Caco-2 (cell line): ENCODE results near the gene PSIP1. TPM values are rescaled to one million over a fixed set of nuclear protein-coding genes. Genes with fewer than 3 reads are reported as not detected.

Experiments
- BruUV-seq: library from RNA; stranded (reverse); fragments of 400-500 nt; replicated peaks from 2 replicates; lab custom pipeline; 2021; lab: Mats Ljungman, UMichigan
- CTCF ChIA-PET: fragments of 300-600 bp; sonication (Branson Sonifier 250); formaldehyde crosslinking; loops from one replicate; lab custom pipeline; 2022; ENCODE audit warnings: antibody characterized with exemption; lab: Charles Lee
- POLR2A ChIA-PET: fragments of 300-600 bp; sonication (Branson Sonifier 250); formaldehyde crosslinking; loops from one replicate; lab custom pipeline; 2022; ENCODE audit warnings: antibody characterized with exemption; lab: Charles Lee
- DNase-seq, 2 experiments: peaks; one replicate each; pipeline versions ENCODE4 v3.0.0 to v3.0.0-alpha.2; 2020 to 2022
- H3K27me3 ChIP-seq: replicated peaks from 2 replicates; pipeline ENCODE4 v1.6.0; 2011; ENCODE audit warnings: low read length; ENCODE audit not compliant: control insufficient read depth, insufficient read depth
- H3K36me3 ChIP-seq: 2 replicates; pipeline ENCODE4 v1.5.1; 2011; ENCODE audit warnings: low read length; ENCODE audit not compliant: control insufficient read depth, insufficient read depth
- H3K4me1 ChIP-seq: fragments of 250-450 bp; sonication (Bioruptor Pico); 2 replicates; pipeline ENCODE4 v1.5.1; 2020; ENCODE audit warnings: mild to moderate bottlenecking
- H3K4me3 ChIP-seq: 2 replicates; pipeline ENCODE4 v1.5.1; 2011; ENCODE audit warnings: low read depth, mild to moderate bottlenecking, control low read depth, low read length
- H3K9me3 ChIP-seq: fragments of 250-450 bp; sonication (Bioruptor Pico); 2 replicates; pipeline ENCODE4 v1.5.1; 2020; ENCODE audit warnings: mild to moderate bottlenecking, moderate library complexity
- H3K27ac Mint-ChIP-seq: one replicate; pipeline ENCODE4 v1.8.0; 2022; ENCODE audit warnings: mixed read lengths; ENCODE audit not compliant: unreplicated experiment
- H3K27me3 Mint-ChIP-seq: one replicate; pipeline ENCODE4 v1.8.0; 2022; ENCODE audit warnings: mixed read lengths; ENCODE audit not compliant: insufficient read depth, unreplicated experiment
- H3K36me3 Mint-ChIP-seq: one replicate; pipeline ENCODE4 v1.8.0; 2022; ENCODE audit warnings: mild to moderate bottlenecking, mixed read lengths; ENCODE audit not compliant: insufficient read depth, unreplicated experiment
- H3K4me1 Mint-ChIP-seq: one replicate; pipeline ENCODE4 v1.8.0; 2022; ENCODE audit warnings: low read depth, mixed read lengths; ENCODE audit not compliant: unreplicated experiment
- H3K4me3 Mint-ChIP-seq: one replicate; pipeline ENCODE4 v1.8.0; 2022; ENCODE audit warnings: mild to moderate bottlenecking, moderate library complexity, mixed read lengths; ENCODE audit not compliant: unreplicated experiment
- H3K9me3 Mint-ChIP-seq: one replicate; pipeline ENCODE4 v1.8.0; 2022; ENCODE audit warnings: mixed read lengths; ENCODE audit not compliant: unreplicated experiment
- intact Hi-C: fragments of 100-400 bp; cut with micrococcal nuclease; formaldehyde crosslinking; loops from one replicate; pipeline ENCODE4 v1.10.0; 2022; ENCODE audit not compliant: unreplicated experiment
- total RNA-seq: library from RNA; stranded (reverse); gene quantifications from 2 replicates; pipeline ENCODE4 v1.2.3, GENCODE V29; 2022
- TF ChIP-seq, protein P1 (sequence below), 2 experiments: fragments of 200-600 bp in 1 of 2; IDR thresholded peaks; 1 replicate in 1 of 2; 2 replicates in 1 of 2; pipeline versions ENCODE4 v1.5.1 to v1.8.0; 2011 to 2022; ENCODE audit warnings: antibody characterized with exemption in 1 of 2, control low read depth in 1 of 2, inconsistent platforms in 1 of 2, low read depth in 1 of 2, low read length in 1 of 2, mild to moderate bottlenecking in 1 of 2, moderate library complexity in 1 of 2; ENCODE audit not compliant: insufficient read depth in 1 of 2, severe bottlenecking in 1 of 2, unreplicated experiment in 1 of 2

PSIP1 gene
- total RNA-seq, 1 experiment from 2014 or later: 54.1 TPM

- BruUV-seq: TSS peak; percentile 53
- intact Hi-C loops: loop anchor here (1.0 to 2.0 kb wide), 3 partner anchors 42 to 130 kb away; partner anchors contain the start of gene SNAPC3
- peak; percentile 91 to 92 for DNase-seq
These were observed 42.1 kb upstream of the PSIP1 start, which contains the start of gene CCDC171 for GRCh38 chr9:15552636-15553527. Gene CCDC171, plus strand, starts transcription at chr9:15553043. Its CDS starts 11,046 bp downstream, at chr9:15564089.

GRCh38 chr9:15549611-15550010, 38.8 kb upstream of the PSIP1 start:
- H3K4me3 ChIP-seq: no peak overlapping the region
- H3K36me3 ChIP-seq: no peaks in the 10 kb centered on the region
- ChIA-PET POLR2A (interaction anchor here (0.9 kb wide), 1 partner anchor 73 kb away, joined by 3 read pairs; no protein-coding TSS in a partner anchor), CTCF (no interaction called here)
- Mint-ChIP-seq H3K9me3 (no peaks in the 10 kb centered on the region), H3K4me3 (no peak overlapping the region), H3K27me3 (peaks cover 4% of the 10 kb centered on the region), H3K27ac (no peak overlapping the region), H3K4me1 (no peaks in the 10 kb centered on the region), H3K36me3 (peaks cover 9% of the 10 kb centered on the region)
- H3K27me3 ChIP-seq: no peaks in the 10 kb centered on the region
- TF ChIP-seq, protein P1, sequence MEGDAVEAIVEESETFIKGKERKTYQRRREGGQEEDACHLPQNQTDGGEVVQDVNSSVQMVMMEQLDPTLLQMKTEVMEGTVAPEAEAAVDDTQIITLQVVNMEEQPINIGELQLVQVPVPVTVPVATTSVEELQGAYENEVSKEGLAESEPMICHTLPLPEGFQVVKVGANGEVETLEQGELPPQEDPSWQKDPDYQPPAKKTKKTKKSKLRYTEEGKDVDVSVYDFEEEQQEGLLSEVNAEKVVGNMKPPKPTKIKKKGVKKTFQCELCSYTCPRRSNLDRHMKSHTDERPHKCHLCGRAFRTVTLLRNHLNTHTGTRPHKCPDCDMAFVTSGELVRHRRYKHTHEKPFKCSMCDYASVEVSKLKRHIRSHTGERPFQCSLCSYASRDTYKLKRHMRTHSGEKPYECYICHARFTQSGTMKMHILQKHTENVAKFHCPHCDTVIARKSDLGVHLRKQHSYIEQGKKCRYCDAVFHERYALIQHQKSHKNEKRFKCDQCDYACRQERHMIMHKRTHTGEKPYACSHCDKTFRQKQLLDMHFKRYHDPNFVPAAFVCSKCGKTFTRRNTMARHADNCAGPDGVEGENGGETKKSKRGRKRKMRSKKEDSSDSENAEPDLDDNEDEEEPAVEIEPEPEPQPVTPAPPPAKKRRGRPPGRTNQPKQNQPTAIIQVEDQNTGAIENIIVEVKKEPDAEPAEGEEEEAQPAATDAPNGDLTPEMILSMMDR (IDR thresholded peaks at IDR 0.05; ENCODE audit: insufficient read depth in 1 of 2, low read depth in 1 of 2, low read length in 1 of 2, severe bottlenecking in 1 of 2, unreplicated experiment in 1 of 2): no peak
- no TSS peak for BruUV-seq
- H3K9me3 ChIP-seq: no peaks in the 10 kb centered on the region
- intact Hi-C loops: no loop called here
- DNase-seq: no peak
- H3K4me1 ChIP-seq: 0 out of 2 replicates have a peak, but pooled peaks cover 3% of the 10 kb centered on the region

More at GRCh38 chr9:15552636-15553527, 42.1 kb upstream of the PSIP1 start, which contains the start of gene CCDC171:
- no peaks in the 10 kb centered on the region for H3K9me3 ChIP-seq
- no peaks in the 10 kb centered on the region for H3K27me3 ChIP-seq
- H3K4me3 Mint-ChIP-seq: peak within 1 kb of the TSS; percentile 92
- ChIA-PET CTCF (interaction anchor here (0.7 to 1.2 kb wide), 5 partner anchors 54 to 351 kb away, joined by 3 to 13 read pairs (median 8); no protein-coding TSS in a partner anchor), POLR2A (interaction anchor here (0.6 to 1.6 kb wide), 7 partner anchors 12 to 246 kb away, joined by 3 to 6 read pairs (median 3); partner anchors contain the start of genes PSIP1 and TTC39B)
- H3K27me3 Mint-ChIP-seq: peaks cover 4% of the 10 kb centered on the region
- no peaks in the 10 kb centered on the region for H3K4me1 Mint-ChIP-seq
- H3K4me3 ChIP-seq: peak within 1 kb of the TSS; percentile 63
- H3K27ac Mint-ChIP-seq: peak within 1 kb of the TSS; percentile 97
- peaks cover 9% of the 10 kb centered on the region for H3K36me3 Mint-ChIP-seq
- H3K9me3 Mint-ChIP-seq: no peaks in the 10 kb centered on the region
- no peaks in the 10 kb centered on the region for H3K36me3 ChIP-seq
- TF ChIP-seq, protein P1 (IDR thresholded peaks at IDR 0.05; ENCODE audit: insufficient read depth in 1 of 2, low read depth in 1 of 2, low read length in 1 of 2, severe bottlenecking in 1 of 2, unreplicated experiment in 1 of 2): no peak
- 0 out of 2 replicates have a peak, but pooled peaks cover 3% of the 10 kb centered on the region for H3K4me1 ChIP-seq

DNA sequence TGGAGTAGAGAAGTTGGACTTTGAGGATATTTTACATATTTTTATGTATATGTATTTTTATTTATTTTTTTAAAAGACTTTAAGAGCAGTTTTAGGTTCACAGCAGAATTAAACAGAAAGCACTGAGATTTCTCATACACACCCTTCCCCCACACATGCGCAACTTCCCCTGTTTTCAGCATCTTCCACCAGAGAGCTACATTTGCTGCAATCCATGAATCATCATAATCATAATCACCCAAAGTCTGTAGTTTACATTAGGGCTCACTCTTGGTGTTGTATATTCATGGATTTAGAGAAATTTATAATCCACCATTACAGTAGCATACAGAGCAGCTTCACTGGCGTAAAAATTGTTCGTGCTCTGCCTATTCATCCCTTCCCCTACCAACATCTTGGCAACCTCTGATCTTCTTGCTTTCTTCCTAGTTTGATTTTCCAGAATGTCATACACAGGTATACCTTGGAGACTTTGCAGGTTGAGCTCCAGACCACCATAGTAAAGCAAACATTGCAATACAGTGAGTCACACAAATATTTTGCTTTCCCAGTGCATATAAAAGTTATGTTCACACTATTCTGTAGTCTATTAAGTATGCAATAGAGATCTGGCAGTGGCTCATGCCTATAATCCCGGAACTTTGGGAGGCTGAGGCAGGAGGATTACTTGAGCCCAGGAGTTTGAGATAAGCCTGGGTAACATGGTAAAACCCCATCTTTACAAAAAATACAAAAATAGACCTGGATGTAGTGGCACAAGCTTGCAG, 32.5 kb upstream of the PSIP1 start:
- no peak overlapping the region for H3K4me3 Mint-ChIP-seq
- CTCF ChIA-PET: no interaction called here

More for the DNA sequence above, 32.5 kb upstream of the PSIP1 start:
- Mint-ChIP-seq H3K9me3 (no peaks in the 10 kb centered on the region), H3K27ac (no peak overlapping the region), H3K36me3 (no peaks in the 10 kb centered on the region), H3K4me1 (no peaks in the 10 kb centered on the region), H3K27me3 (no peaks in the 10 kb centered on the region)
- Histone ChIP-seq H3K4me1 (no peaks in the 10 kb centered on the region), H3K27me3 (no peaks in the 10 kb centered on the region), H3K9me3 (no peaks in the 10 kb centered on the region), H3K4me3 (no peak overlapping the region), H3K36me3 (no peaks in the 10 kb centered on the region)
- POLR2A ChIA-PET: no interaction called here
- BruUV-seq: no TSS peak
- no peak for DNase-seq
- TF ChIP-seq, protein P1 (IDR thresholded peaks at IDR 0.05; ENCODE audit: insufficient read depth in 1 of 2, low read depth in 1 of 2, low read length in 1 of 2, severe bottlenecking in 1 of 2, unreplicated experiment in 1 of 2): no peak
- intact Hi-C loops: no loop called here
